ENCODE measurements around the gene CNNM4.

CNNM4 gene

DNA sequence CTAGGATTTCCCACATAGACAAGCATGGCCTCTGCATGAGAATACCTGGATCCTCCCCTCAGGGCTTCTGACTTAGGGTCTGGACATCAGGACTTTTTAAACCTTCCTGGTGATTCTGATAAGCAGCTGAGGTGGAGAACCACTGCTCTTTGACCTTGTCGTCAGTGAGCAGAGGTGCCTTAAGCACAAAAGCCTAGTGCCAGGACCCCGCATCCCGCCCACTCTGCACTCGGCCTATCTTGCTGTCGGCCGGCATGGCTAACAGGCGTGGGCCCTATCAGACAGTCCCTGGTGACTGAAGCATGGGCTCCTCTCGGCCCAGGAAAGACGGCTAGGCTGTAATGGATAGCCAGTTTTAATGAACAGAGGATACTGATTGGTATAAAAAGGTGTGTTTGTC lies 76.9 kb downstream of the CNNM4 start:
- DNase-seq: no peak

DNA sequence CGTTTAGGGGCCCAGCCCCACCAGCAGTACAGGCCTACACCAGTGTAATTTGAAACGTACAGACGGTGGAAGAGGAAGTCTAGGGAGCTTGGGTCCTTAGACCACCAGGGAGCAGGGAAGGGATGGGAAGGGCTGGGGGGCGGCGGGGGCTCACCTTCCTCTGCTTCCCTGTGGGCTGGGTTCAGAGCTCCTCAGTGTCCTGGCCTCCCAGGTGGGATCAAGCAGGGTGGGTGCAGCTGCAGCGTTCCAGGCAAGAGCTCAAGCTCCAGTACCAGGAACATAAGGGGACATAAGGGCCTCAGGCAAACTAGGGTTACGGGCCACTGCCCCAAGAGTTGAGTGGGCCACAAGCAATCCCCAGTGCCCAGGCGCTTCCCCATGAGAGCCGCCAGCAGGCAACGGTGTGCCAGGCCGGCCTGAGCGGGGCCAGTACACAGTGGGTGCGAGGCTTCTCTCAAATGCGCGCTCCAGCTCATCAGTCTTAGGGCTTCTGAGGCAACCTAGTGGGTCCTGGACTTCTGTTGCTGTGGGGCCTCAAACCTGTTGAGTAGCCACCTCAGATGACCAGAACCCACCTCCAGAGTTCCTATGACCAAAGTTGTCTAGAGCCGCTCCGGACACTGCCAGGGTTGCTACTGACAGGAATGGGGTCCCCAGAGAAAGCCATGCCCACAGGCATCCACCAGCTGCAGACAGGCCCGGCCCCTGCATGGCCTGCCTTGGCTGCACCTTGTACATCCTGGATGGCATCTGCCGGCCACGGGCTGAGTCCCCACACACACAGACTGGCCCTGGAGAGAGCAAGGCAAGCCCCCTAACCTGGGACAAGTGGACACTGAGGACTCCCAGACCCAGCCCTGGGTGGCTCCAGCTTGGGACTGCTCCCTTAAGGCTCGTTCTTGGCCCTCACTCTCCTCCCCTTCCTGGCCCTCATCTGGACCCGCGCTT lies 77.9 kb downstream of the CNNM4 start:
- no peak for DNase-seq

DNA sequence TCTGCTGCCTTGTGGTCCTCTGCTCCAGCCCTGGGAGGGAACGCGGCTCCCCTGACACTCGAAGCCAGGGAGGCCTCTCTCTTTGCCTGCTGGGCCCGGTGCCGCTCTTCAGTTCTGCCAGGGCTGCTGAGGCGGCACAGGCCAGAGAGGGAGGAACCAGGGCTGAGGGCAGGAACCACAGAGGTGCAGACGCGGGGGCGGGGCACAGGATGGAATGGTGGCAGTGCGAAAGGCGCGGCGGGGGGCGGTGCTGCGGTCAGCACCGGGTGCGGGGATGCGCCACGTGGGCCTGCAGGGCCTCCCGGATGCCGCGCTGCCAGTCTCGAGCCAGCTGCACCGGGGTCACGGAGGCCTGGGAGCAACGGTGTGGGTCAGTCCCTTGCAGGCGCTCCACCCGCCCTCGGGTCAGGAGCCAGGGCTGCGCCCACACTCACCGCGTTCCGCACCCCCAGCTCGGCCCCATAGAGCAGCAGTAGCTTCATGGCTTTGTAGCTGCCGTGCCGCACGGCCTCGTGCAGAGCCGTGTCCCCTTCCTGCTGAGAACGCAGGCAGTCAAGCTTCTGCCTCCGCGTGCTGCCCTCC lies 78.7 kb downstream of the CNNM4 start:
- peak in 1 of 2 donors; percentile 31 for DNase-seq

DNA sequence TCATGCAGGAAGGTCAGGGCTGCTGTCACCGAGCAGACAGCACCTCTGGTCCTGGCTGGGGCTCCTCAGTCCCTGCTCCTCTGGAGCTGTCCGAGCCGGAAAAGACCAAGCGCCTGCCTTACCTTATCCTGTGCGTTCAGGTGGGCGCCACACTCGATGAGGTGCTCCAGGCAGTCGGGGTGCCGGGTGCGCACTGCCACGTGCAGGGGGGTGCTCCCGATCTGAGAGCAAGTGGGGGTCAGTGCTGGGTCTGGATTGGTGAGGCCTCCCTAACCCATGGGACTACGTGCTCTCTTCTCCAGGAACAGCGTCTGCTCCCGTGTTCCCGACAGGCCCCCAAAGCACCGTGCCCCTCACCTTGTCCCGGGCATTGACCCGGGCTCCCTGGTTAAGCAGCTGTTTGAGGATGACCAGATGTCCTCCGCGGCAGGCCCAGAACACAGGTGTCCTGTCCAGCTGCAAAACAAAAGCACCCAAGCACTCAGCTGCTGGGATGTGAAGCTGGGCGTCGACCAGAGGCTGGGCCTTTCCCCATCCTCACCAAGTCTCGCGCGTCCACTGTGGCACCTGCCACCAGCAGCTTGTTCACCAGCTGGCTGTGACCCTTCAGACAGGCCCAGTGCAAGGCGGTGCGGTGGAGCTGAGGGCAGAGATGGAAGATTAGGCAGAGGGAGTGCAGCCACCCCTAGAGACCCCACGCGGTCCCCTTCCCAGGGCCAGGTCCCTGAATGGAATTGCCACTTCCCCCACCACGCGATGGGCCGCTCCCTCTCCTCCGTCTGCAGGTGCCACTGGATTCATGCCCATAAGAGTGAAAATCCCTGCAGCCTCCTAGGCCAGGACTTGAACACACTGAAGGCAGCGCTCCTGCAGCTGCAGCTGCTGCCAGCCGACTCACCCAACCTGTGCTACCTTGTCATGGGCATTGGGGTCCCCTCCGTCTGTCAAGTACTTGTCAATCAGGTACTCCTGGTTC lies 79.5 kb downstream of the CNNM4 start:
- DNase-seq: no peak

DNA sequence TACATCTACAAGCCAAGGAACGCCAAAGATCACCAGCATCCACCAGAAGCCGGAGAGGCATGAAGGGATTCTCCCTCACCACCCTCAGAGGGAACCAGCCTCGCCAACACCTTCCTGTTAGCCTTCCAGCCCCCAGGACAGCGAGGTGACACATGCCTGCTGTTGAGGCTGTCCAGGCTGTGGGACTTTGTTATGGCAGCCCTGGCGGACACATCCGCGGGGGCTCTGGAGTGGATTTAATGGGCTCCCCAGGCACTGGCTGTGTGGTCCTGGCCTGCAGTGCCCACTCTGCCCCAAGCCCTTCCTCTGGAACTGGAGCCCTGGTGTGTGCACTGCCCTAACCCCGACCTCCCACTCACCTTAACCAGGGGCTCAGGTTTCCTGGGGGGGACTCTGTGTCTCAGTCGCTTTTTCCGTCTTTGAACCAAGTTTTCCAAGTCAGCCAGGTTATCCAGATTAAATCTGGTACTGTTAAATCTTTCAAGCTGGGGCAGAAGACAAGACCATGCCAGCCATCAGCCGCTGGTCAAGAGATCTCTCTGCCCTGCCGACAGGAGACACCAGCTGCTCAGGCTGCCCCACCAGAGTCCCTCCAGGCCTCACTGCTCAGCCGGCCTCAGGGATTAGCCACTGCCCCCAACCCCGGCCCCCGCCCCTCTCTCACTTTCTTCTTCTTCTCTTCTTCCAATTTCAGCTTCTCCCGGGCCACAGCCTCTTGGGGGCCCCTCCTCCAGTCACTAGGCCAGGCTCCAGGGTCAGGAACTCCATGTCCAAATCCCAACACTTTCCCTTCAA lies 81.2 kb downstream of the CNNM4 start:
- DNase-seq: peak in 1 of 2 donors; percentile 6

DNA sequence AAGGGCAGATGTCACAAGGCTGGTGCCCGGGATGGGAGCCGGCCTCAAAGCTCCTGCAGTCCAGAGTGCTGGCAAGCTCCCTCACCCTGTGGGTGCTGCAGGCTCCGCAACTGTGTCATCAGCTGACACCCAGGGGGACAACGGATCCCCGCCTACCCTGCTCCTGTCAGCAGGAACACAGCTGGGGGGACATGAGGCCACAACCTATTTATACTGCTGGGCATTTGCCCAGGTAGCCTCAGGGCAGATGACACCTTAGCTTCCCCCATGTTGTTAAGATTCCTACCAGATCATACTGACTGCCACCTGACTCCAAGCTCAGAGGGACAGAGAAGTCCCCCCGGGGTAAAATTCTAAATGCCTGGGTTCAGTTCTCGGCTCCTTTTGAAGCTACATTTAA lies 81.9 kb downstream of the CNNM4 start:
- no peak for DNase-seq

DNA sequence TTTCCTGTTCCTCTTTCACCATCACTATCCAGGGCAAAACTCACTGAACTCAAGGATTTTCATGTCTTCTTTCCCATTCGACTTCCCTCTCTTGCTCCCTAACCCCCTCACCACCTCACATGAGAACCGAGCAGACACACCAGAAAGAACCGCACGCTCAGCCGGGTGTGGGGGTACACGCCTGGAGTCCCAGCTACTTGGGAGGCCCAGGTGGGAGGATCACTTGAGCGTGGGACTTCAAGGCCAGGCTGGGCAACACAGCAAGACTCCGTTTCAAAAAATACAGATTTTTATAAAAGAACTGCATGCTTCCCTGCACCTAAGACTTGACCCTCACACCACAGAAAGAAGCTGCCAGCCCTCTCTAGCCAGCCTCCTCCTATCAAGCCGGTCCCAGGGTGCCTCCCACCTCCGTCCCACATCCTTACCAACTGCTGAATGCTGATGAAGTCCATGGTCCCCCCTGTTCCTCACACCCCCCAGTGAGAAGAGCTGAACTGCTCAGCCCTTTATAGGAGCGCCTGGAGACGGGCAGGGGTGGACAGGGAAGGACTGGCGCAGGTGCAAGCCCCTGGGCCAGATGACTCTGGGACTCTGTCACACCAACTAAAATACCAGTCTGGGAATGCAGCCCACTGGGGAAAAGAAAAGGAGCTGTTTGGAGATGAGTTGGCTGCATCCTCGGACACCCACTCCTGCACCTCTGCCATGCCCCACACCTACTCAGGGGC lies 83.0 kb downstream of the CNNM4 start, which contains the start of gene ANKRD23:
ANKRD23 (minus strand) TSS at position 484 of the 731 bp plus-strand sequence; CDS start at position 455, 29 bp downstream.
- DNase-seq: no peak

DNA sequence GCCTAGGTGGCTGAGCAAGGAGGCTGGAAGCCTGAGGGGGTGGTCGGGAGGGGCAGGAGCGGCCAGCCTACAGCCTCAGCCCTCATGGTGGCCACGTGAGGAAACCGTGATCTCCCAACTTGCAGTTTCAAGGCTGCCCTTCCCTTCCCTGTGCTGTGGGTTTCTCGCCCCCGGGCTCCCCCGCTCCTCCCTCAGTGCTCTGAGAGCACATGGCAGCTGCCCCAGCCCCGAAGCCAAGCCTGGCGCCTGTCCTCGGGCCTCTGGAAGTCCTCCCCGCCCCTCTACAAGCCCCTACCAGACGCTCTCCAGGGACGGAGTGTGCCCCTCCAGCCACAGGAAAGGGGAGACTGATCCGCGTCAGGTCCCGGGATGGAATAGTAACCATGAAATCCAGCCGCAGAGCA lies 83.7 kb downstream of the CNNM4 start:
- DNase-seq: no peak

DNA sequence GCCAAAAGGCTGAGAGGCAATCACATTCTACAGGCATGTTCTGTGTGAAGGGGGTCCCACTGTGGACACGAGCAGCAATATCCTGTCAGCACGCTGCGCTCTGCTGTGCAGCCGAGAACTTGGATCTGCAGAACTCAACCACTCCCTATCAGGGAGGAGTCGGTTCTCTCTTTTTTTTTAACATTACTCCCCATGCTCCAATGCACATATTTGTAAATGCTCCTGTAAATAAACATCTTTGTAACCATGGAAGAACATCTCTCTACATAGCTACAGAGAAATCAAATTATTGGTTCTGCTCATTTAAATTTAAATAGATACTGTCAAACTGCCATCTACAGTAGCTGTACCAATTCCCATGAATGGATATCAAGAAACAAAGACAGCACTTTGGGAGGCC lies 86.1 kb downstream of the CNNM4 start:
- no peak for DNase-seq

DNA sequence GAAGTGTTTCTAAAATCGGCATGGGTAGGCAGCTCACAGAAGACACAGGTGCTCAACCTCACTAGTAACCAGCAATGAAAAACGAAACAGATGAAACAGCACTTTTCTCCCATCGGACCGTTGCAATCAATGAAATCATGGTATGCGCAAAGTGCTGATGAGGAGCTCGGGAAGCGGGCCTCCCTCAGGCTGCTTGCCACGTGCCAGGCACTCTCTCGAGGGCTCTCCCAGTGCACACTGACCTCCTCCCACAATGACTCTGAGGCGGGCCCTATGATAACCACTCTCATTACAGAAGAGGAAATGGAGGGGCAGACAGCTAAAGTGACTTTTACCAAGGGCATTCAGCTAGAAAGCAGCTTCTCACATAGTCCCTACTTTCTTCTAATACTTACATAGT lies 86.9 kb downstream of the CNNM4 start:
- DNase-seq: no peak

DNA sequence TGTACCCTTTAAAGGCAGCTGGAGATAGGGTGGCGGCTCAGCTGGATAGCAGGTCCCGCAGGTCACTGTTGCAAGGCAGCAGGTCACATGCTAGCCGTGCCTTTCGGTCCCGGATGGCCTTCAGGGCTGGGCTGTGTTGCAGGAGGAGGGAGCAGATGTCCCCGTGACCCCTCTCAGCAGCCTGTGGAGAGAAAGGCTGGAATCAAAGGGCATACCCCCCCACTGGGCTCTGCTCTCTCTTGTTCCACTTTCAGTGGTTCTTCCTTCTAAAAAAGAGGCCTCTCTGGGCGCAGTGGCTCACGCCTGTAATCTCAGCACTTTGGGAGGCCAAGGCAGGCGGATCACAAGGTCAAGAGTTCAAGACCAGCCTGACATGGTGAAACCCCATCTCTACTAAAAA lies 87.6 kb downstream of the CNNM4 start:
- DNase-seq: no peak

DNA sequence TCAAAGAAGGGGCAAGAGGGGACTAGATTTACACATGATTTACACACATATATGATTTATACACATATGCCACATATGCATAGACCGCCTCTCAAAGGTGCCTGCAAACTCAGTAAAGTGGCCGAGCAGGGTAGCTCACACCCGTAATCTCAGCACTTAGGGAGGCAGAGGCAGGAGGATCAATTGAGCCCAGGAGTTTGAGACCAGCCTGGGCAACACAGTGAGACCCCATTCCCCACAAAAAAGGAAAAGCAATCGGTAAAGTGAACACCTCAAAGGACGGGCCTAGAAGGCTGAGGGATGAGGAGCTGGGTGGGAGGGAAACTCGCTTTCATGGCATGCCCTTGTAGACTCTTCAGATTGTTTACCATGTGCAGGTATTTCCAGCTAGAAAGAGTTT lies 92.0 kb downstream of the CNNM4 start:
- DNase-seq: no peak

DNA sequence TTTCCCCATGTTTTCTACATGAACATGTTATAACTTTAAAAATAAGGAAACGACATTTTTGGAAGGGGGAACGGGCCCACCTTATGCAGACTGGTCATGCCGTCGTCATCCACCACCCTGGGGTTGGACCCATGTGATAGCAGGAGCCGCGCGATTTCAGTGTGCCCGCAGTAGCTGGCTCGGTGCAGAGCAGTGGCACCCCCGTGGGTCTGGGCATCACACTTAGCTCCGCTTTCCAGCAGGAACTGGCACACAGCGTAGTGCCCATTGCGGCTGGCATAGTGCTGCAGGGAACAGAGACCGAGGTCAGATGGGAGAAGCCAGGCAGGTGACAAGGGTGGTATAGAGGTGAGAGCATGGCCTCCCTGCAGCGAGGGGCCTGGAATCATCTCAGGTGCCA lies 92.6 kb downstream of the CNNM4 start:
- DNase-seq: no peak

DNA sequence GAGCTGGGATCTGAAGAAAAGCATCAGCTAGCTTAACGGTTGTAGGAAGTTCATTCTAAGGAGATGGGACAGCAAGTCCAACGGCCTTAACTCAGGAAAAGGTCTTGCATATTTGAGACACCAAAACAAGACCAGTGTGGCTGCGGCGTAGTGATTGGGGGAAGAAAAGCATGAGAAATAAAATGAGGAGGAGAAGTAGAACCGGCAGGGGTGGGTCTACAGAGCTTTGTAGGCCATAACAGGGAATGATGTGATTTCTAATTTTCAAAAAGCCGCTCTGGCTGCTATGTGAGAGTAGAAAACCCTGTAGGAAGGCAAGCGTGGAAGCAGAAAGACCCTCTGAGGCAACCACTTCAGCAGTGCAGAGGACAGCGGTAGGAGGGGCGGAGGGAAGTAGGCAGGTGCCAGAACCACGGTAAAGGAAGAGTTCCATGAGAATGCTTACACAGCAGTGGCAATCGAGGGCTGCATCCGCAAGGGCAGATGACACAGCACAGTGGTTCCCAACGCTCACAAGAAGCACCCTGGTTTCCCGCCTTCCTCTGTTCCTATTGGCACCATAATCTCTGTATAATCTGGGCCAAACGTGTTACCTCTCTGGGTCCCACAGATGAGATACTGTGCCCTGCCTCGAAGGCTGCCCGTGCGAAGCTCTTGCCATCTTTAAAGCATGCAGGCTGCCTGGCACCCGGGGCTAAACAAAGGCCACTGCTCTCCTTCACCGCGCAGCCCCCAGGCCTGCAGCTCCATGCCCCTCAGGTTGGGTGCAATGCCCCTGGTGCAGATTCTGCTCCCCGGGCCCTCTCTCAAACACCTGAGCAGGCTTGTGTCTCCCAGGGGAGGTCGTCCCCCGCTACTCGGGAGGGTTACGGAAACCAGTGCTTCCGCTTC lies 96.3 kb downstream of the CNNM4 start:
- peak in 1 of 2 donors; percentile 41 for DNase-seq

DNA sequence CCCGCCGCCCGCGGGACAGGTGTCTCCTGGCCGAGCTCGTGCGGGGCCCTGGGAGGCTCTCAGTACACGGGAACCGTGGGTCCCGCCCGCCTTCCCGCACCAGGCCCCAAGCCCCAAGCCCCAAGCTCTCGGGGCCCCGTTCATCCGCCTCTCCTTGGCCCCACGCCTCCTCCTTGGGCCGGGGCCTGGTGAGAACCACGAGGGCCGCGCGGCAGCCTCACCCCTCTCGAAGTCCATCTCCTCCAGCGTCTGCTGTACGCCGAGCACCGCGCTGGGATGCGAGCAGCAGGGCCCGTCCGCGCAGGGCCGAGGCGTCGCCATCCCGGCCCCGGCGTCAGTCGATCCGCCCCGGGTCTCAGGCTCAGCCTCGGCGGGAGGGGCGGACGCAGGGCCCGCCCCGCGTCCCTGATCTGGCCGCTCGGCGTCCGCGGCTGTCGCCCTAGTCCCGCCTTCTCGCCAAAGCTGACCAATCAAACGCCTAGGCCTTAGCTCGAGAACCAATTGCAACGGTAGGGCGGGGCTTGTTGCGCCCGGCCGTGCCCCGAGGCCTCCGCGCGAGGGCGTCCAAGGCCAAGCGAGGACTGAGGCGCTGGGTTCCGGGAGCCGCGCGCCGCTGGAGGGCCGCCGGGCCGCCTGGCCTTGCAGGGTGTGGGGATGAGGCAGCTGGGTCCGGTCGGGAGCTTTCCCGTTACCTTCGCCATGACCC lies 97.1 kb downstream of the CNNM4 start, which contains the start of gene ANKRD39:
ANKRD39 (minus strand) TSS at position 350 of the 706 bp plus-strand sequence; CDS start at position 321, 29 bp downstream.
- DNase-seq: peak; percentile 99

DNA sequence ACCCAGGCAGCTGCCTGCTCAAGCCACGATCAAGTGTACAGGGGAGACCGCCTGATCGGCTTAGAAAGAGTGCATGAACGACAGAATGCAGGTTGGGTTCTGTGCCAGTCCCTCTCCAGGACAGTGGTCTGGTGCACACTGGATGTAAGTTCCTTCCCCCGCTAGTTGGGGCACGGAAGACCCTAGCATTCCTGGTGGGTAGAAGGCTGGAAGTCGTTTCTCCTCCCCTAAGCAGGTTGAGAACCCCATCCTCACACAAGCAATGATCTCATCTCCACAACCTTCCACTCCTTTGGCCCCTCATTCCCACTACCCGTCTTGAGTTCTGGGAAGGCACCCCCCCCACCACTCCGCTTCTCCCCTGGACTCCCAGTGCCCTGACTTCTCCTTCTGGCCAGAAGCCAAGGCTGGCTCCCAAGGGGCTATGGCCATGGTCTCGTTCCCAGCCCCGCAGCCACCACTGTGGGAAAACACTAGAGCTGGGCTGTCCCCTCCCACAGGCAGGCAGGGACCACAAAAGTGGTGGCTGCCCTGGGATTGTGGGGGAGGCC lies 98.5 kb downstream of the CNNM4 start:
- no peak for DNase-seq

DNA sequence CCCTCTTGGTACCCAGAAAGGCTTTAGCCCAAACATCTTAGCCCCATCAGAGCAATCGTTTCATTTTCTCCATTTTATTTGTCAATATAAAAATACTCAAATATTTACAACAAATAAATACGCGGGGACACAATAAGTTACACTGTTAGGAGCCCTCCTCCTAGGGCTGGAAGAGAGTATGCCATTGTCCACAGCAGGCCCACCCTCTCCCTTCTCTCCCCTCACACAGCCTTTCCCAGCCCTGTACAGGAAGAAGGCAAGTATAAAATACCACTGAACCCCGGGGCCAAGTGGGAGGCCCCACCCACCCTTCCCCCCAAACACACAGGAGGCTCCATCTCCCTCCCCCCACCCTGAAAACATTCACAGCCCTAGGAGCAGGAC lies 99.0 kb downstream of the CNNM4 start:
- DNase-seq: no peak

DNA sequence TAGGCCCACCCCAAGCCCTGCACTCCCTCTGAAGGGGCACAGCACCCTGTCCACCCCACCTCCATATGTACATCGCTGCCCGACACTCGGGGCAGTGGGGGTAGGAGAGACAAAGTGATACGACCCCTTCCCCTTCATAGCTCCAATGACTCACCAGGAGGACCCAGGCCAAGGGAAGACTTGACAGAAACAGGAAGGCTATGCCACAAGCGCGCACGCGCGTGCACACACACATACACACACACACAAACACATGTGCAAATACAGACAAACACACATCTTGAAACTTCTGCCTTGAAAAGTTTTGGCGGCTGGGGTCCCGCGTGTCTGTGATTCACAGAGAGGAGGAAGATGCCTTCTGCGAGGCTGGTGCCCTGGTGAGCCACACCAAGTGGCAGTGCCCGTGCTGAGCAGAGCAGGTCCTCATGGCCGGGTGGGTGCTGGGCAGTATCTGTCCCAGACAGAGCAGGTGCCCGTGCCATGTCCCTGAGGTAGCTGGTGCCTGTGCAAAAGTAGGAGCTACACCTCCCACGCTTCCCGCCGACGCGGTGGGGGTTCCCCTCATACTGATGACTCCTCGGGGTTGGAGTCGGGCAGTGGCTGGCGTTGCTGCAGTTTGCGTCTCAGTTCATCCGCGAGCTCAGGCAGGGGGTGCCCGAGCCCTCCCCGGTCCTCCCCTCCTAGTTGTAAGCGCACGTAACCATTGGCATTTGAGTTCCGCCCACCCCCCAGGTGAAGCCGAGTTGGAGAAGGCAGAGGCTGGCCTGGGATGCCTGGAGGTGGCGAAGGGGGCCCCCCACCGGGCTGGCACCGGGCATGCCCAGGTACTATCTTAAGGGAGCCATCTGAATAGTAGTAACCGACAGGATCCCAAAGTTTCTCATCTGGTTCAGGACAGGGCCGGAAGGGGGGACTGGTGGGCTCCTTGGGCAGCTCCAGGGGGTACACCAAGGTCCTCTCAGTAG lies 99.6 kb downstream of the CNNM4 start:
- no peak for DNase-seq

Measured in inflammatory macrophage (primary cell).